ENCODE measurements around the gene FGFR2.

DNA sequence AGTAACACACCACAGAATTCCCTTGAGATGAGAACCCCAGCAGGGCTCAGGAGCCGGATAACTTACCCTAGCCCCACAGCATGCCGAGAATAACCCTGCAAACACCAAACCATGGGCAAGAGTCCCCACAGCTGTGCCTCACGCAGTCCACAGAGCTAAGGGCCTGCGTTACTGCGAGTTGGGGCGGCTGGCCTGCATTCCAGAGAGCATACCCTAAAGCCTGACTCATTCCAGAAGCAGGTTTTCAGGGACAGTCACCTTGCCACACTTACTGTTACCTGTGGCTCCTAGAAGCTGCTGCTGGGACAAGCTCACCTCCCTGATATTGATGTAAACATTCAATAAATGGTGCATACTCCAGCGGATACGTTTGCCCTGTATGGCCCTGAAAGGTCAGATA lies 18.6 kb downstream of the FGFR2 start:
- TF ChIP-seq GATA2 (IDR thresholded peaks at IDR 0.05; ENCODE audit: low read depth, low read length) (no peak), GATA3 (IDR thresholded peaks at IDR 0.05; ENCODE audit: low read depth, low read length) (no peak)
